Choroid plexus epithelial cell (primary cell): ENCODE data around the gene NT5C2.

Experiments
- DNase-seq: peaks from one replicate; pipeline ENCODE4 v3.0.0-alpha.2; 2010; ENCODE audit warnings: low read depth
- H3K4me3 ChIP-seq: 2 replicates; pipeline ENCODE4 v1.5.1; 2011; ENCODE audit warnings: low read depth, mild to moderate bottlenecking, control low read depth, low read length, moderate library complexity
- TF ChIP-seq, protein P1 (sequence below): conservative IDR thresholded peaks from 2 replicates; pipeline ENCODE4 v1.5.1; 2011; ENCODE audit warnings: low read depth, mild to moderate bottlenecking, control low read depth, inconsistent platforms, low read length, moderate library complexity

Gene NT5C2

DNA sequence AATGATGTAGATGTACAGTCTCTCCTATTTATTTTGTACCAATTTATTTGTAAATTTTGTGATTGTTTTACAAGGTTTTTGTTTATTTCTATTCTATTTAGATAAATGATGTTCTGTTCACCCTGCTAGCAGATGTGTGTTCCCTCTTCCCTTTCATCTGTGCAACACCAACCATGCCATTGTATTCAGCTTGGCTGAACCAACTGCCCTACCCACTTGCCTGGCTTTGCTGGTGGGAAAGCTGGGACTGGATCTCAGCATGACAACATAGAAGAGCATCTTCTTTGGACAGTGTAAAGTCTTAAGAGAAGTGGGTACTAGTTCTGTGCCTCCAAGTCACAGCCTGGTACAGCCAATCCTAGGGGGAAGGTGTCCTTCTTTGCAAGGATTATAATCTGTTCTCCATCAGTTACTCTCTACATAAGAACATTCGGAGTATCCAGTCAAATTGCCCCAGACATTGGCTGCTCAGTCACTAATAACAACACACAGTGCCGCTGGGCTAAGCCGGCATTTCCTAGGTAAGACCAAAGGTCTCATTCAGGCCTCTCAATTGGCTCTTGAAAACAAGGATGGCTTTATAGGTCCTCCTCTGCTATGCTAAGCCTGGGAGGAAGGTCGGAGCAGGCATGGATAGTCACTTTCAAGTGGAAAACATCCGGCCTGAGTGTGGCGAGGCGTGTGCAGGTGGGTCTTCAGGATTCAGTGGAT is 109.7 kb downstream of the NT5C2 start:
- TF ChIP-seq, protein P1, sequence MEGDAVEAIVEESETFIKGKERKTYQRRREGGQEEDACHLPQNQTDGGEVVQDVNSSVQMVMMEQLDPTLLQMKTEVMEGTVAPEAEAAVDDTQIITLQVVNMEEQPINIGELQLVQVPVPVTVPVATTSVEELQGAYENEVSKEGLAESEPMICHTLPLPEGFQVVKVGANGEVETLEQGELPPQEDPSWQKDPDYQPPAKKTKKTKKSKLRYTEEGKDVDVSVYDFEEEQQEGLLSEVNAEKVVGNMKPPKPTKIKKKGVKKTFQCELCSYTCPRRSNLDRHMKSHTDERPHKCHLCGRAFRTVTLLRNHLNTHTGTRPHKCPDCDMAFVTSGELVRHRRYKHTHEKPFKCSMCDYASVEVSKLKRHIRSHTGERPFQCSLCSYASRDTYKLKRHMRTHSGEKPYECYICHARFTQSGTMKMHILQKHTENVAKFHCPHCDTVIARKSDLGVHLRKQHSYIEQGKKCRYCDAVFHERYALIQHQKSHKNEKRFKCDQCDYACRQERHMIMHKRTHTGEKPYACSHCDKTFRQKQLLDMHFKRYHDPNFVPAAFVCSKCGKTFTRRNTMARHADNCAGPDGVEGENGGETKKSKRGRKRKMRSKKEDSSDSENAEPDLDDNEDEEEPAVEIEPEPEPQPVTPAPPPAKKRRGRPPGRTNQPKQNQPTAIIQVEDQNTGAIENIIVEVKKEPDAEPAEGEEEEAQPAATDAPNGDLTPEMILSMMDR = no peak
- H3K4me3 ChIP-seq = no peak overlapping the region
- no peak for DNase-seq

DNA sequence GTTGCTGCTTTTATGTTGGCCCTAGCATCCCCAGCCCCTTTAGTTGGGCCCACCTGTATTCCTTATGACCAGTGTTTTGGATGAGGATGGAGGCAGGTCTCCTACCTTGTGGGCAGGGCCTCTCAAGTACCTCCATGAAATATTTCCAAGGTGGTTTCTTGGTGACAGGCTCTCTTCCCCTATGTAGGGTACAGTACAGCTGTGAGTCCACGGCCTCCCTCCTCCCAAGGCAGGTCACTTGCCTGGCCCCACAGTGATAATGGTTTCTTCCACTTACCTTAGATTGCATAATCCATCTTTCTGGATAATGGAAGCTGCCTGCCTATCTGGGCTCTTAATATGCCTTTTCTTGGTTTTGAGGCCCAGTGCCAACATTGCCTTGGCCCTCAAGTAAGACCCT is 110.4 kb downstream of the NT5C2 start:
- TF ChIP-seq, protein P1 = no peak
- no peak overlapping the region for H3K4me3 ChIP-seq
- no peak for DNase-seq

DNA sequence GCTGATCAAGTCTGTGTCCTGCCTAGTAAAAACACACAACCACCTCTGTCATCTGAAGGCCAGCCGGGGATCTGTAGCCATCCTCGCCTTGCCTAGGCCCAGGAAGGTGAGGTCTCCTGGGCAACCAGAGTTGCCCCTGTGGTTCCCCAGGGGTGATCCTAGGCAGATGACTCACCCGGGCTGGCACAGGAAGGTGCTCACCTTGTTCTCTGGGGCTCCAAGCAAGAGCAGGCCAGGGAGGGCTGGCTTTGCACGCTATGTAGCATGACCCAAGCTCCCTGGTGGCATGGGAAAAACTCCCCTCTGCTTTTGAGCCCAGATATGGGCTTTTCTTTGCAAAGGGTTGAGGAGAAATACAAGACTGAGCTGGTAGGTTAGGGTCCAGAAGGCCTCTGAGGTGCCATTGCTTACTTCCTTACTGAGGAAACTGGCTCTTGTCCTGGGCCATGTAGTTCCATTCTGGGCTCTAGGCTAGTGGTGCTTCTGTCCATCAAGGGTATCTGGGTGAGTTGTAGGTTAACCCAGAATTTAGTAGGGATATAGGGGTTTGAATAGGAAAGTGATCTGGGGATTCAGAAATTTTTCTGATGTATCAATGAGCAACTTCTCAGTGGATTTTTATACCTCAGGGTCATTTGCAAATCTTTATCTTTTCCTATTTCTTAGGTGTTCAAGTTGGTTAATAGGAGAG is 112.0 kb downstream of the NT5C2 start:
- DNase-seq = no peak
- H3K4me3 ChIP-seq = no peak overlapping the region
- TF ChIP-seq, protein P1 = no peak

DNA sequence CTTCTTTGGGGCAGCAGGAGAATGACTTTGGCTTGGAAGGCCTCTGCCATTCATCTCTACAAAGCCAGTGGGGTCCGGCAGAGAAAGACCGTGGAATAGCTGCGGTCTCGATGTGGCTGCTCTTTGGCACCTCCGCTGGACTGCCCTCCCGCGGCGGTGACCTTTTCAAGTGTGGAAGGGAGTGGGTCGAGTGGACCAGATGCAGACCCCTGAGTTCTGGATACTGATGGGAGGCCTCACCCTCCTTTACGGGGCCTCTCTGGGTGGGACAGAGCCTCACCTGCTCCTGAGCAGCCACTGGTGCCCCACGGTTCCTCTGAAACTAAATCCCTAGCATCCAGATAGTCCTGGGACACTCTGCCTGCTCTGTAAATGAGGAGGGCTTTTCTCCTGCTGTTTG is 113.1 kb downstream of the NT5C2 start:
- TF ChIP-seq, protein P1 = no peak
- no peak overlapping the region for H3K4me3 ChIP-seq
- no peak for DNase-seq

- H3K4me3 ChIP-seq = no peak overlapping the region
- TF ChIP-seq, protein P1 = no peak
- DNase-seq = no peak
These were observed 114.0 kb downstream of the NT5C2 start for GRCh38 chr10:103079100-103079499.

GRCh38 chr10:103078676-103079075 is 114.4 kb downstream of the NT5C2 start:
- DNase-seq = no peak
- TF ChIP-seq, protein P1 = no peak
- no peak overlapping the region for H3K4me3 ChIP-seq

GRCh38 chr10:103078309-103078615 is 114.8 kb downstream of the NT5C2 start:
- TF ChIP-seq, protein P1 = no peak
- H3K4me3 ChIP-seq = no peak overlapping the region

More at GRCh38 chr10:103078309-103078615, 114.8 kb downstream of the NT5C2 start:
- no peak for DNase-seq
